GM19397 (cell line): ENCODE results near the gene VAV1.

Experiments used
- ATAC-seq: cut with Tn5 transposase; IDR thresholded peaks from one replicate; pipeline ENCODE4 v1.9.1; 2021; ENCODE audit warnings: mild to moderate bottlenecking, moderate library complexity; ENCODE audit not compliant: unreplicated experiment

The VAV1 gene

DNA sequence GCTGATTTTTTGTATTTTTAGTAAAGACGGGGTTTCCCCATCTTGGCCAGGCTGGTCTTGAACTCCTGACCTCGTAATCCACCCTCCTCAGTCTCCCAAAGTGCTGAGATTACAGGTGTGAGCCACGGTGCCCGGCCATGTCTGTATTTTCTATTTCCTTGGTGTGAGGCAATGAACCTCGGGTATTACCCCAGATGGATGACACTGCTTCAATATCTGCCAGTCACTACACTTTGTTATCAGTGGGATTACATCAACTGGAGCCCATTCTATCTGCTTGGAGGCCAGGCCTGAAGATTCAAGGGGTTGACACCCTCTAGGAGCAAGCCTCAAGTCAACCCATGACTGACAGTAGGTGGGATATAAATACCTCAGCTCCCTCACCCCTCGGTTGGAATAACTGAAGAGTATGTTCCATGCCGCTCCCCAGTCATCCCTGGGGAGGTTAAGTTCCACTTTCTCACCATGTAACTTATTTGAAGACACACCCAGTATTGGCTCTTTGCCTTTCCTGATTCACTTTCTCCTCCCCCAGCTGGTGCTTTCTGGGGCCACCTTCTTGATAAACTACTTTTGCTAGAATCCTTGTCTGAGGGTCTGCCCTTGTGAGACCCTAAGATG is 113.9 kb downstream of the VAV1 start:
- ATAC-seq: no peak

DNA sequence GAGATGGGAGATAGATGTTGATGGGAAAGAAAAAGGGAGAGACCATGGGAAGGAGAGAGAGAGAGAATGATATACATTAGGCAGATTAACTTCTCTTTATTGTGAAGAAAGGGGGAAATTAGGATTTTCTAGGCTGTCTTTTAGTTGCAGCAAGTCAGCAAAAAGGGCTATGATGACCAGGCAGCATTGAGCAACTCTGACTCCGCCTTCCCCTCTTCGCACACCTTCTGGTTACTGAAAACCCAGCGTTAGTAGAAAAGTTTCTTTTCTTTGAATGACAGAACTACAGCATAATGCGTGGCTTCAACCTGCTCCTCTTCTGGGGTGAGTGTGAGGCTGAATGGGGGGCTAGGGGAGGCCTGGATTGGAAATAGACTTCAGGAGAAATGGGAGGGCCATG is 114.8 kb downstream of the VAV1 start, which contains the start of gene ADGRE1:
Gene ADGRE1, plus strand, starts transcription at position 264 of the 400 bp plus-strand sequence. Its CDS starts 30 bp downstream, at position 294.
- no peak for ATAC-seq

DNA sequence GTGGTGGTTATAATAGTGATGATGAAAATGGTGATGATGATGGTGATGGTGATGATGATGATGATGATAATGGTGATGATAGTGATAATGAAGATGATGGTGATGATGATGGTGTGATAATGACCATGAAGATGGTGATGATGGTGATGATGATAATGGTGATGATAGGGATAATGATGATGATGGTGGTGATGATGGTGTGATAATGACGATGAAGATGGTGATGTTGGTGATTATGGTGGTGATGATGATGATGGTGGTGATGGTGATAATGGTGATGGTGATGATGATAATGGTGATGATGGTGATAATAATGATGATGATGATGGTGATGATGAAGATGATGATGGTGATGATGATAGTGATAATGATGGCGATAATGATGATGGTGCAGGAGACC is 116.5 kb downstream of the VAV1 start:
- ATAC-seq: no peak

DNA sequence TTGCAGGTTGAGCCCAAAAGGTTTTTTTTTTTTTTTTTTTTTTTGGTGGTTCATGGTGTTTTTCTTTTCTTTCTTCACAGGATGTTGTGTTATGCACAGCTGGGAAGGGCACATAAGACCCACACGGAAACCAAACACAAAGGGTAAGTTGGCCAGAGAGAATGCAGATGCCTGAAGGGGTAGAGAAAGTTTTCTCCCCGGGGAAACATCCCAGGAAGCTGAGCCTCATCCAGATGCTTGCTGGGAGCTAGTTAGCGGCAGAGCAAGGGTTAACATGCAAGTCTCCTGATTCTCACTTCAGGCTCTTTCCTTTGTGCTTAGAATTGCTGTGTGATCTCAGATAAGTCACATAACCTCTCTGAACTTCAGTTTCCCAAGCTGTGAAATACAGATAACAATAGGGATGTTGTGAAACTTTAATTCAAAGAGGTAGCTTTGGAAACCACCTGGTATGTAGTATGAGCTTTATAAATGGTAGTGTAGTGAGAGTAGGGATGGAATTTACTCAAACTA is 117.9 kb downstream of the VAV1 start:
- no peak for ATAC-seq

DNA sequence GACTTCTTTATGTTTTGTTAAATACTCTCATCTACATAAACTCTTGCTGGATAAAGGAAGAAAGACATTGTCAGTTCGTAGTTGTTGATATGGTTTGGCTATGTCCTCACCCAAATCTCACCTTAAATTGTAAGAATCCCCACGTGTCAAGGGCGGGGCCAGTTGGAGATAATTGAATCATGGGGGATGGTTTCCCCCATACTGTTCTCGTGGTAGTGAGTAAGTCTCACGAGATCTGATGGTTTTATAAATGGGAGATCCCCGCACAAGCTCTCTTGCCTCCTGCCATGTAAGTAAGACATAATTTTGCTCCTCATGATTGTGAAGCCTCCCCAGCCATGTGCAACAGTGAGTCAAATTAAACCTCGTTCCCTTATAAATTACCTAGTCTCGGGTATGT is 118.4 kb downstream of the VAV1 start:
- ATAC-seq: no peak

DNA sequence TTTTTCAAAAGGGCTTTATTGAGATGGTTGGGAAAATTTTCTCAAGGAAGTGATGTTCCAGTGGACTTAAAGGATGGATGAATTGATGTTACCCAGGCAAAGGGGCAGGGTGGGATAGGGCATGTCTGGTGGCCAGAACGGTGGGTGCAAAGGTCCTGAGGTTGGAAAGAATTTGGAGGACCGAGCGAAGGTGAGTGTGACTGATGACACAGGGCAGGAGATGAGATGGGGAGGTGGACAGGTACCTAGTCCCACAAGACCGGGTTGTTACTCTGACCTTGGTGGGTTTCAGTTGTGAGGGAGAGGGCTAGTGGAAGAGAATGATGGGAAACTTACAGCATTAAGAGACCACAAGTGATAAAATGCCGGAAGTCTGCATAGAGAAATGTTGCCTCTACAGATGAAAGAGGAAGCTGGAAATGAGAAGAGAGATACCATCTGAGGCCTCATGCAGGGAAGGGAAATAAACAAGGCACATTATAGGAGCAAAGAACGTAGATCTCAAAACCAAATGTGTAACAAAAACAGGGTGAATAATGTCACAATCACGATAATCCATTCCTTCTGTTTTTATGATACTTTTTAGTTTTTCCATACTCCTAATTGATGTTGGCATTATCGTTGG is 119.4 kb downstream of the VAV1 start:
- no peak for ATAC-seq

DNA sequence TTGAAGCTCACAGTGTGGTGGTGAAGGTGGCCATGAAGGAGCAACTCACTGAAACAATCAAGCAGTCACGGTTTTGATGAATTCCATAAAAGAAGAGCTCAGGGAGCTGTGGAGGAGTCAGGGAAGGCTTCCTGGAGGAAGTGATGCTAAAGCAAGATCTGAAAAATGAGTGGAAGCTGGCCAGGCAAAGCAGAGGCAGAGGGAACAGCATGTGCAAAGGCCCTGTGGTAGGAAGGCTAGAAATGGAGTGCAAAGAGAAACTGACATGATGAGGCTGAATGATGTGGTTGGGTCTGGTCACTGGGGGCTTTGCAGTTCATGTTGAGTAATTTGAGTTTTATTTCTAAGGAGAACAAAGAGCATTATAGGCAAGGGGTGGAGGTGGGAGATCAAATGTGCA is 121.8 kb downstream of the VAV1 start:
- no peak for ATAC-seq

DNA sequence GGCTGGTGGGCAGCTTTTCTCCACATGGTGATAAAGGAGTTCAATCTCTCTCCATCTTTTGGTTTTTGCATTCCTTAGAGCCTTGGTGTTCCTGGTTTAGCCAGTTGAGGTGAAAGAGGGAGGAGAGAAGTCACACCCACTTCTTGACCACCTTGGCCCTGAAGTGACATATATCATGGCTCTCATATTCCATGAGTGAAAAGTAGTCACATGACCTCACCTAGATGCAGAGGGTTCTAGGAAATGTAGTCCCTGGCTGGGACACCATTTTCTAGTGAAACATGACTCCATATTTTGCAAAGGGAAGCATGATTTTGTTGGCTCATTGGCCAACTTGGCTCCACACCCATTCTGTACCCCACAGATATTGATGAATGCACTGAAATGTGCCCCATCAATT is 130.9 kb downstream of the VAV1 start:
- ATAC-seq: no peak

DNA sequence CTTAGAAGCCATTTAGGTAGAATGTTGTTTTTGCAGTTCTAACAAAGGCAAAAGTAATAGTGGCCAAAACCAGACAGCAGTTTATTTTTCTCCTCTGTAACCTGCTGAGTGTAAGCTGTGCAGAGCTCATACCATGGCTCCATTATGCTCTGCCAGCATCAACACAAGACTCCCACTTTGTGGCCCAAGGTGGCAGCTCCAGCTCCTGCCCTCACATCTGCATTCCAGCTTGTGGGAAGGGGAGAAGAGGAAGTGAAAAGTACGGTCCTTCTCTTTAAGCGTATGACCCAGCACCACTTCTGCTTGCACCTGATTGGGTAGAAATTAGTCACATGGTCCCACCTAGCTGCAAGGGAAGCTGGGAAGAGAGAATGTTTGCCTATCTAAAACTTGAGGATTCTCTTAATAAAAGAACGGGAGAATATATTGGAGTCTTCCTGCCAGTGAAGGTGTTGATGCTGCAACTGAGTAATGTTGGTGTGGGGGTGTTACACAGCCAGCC is 134.1 kb downstream of the VAV1 start:
- ATAC-seq: no peak
